ENCODE results near the gene C9orf85. TPM values are rescaled to one million over a fixed set of nuclear protein-coding genes. Genes with fewer than 3 reads are reported as not detected.
A peak's percentile ranks its signal among the peaks of the same experiment; 100 is the strongest.

Gene C9orf85
- total and polyA plus RNA-seq, 8 donors = 8.3 to 20.8 (median 18.2) TPM

GRCh38 chr9:71984403-71984802 is 73.0 kb downstream of the C9orf85 start:
- no peak for TF ChIP-seq CTCF (IDR thresholded peaks at IDR 0.05)
- intact Hi-C loops (cut with DNase I) = no loop called here
- ATAC-seq (peak; percentile 45), DNase-seq (peak in 1 of 4 donors; percentile 33)
- Histone ChIP-seq H3K4me1 (no peaks in the 10 kb centered on the region), H3K4me3 (no peak overlapping the region), H3K27me3 (no peaks in the 10 kb centered on the region), H3K27ac (no peak overlapping the region), H3K36me3 (no peaks in the 10 kb centered on the region), H3K9me3 (no peaks in the 10 kb centered on the region)

GRCh38 chr9:71984831-71985281 is 73.4 kb downstream of the C9orf85 start:
- intact Hi-C loops (cut with DNase I) = no loop called here
- Histone ChIP-seq H3K27ac (no peak overlapping the region), H3K36me3 (no peaks in the 10 kb centered on the region)

GRCh38 chr9:71985297-71985911 is 74.0 kb downstream of the C9orf85 start:
- H3K27ac ChIP-seq = no peak overlapping the region
- no peak for ATAC-seq

More at GRCh38 chr9:71984831-71985281, 73.4 kb downstream of the C9orf85 start:
- DNase-seq = no peak
- H3K27me3 ChIP-seq = no peaks in the 10 kb centered on the region
- TF ChIP-seq CTCF (IDR thresholded peaks at IDR 0.05) = no peak
- no peaks in the 10 kb centered on the region for H3K9me3 ChIP-seq
- H3K4me3 ChIP-seq = no peak overlapping the region
- H3K4me1 ChIP-seq = no peaks in the 10 kb centered on the region
- no peak for ATAC-seq

GRCh38 chr9:71986900-71987299 is 75.5 kb downstream of the C9orf85 start:
- H3K4me3 ChIP-seq = no peak overlapping the region
- DNase-seq (no peak), ATAC-seq (no peak)
- intact Hi-C loops (cut with DNase I) = no loop called here
- no peaks in the 10 kb centered on the region for H3K36me3 ChIP-seq
- no peak overlapping the region for H3K27ac ChIP-seq
- TF ChIP-seq CTCF (IDR thresholded peaks at IDR 0.05) = no peak
- no peaks in the 10 kb centered on the region for H3K27me3 ChIP-seq
- no peaks in the 10 kb centered on the region for H3K4me1 ChIP-seq
- no peaks in the 10 kb centered on the region for H3K9me3 ChIP-seq

More at GRCh38 chr9:71985297-71985911, 74.0 kb downstream of the C9orf85 start:
- no peaks in the 10 kb centered on the region for H3K9me3 ChIP-seq
- H3K4me1 ChIP-seq = no peaks in the 10 kb centered on the region
- no peak overlapping the region for H3K4me3 ChIP-seq
- intact Hi-C loops (cut with DNase I) = no loop called here
- no peaks in the 10 kb centered on the region for H3K36me3 ChIP-seq
- no peak for DNase-seq
- TF ChIP-seq CTCF (IDR thresholded peaks at IDR 0.05) = no peak
- H3K27me3 ChIP-seq = no peaks in the 10 kb centered on the region

GRCh38 chr9:71987471-71988371 is 76.3 kb downstream of the C9orf85 start:
- no peak for ATAC-seq

More at GRCh38 chr9:71987471-71988371, 76.3 kb downstream of the C9orf85 start:
- H3K27me3 ChIP-seq = no peaks in the 10 kb centered on the region
- intact Hi-C loops (cut with DNase I) = no loop called here
- TF ChIP-seq CTCF (IDR thresholded peaks at IDR 0.05) = no peak
- no peaks in the 10 kb centered on the region for H3K9me3 ChIP-seq
- no peaks in the 10 kb centered on the region for H3K36me3 ChIP-seq
- no peaks in the 10 kb centered on the region for H3K4me1 ChIP-seq
- no peak overlapping the region for H3K4me3 ChIP-seq
- DNase-seq = no peak
- H3K27ac ChIP-seq = no peak overlapping the region
